GM06990 (cell line): ENCODE results near the gene EGLN2.

Source experiments
- DNase-seq: peaks from one replicate; pipeline ENCODE4 v3.0.0-alpha.2; 2011; ENCODE audit not compliant: insufficient read length; ENCODE audit errors: extremely low read depth
- H3K27me3 ChIP-seq: replicated peaks from 2 replicates; pipeline ENCODE4 v1.6.0; 2011; ENCODE audit warnings: low read length; ENCODE audit not compliant: control insufficient read depth, insufficient read depth
- H3K36me3 ChIP-seq: 2 replicates; pipeline ENCODE4 v1.5.1; 2011; ENCODE audit warnings: low read length; ENCODE audit not compliant: control insufficient read depth, insufficient read depth
- H3K4me3 ChIP-seq: replicated peaks from 2 replicates; pipeline ENCODE4 v1.5.1; 2011; ENCODE audit warnings: low read depth, mild to moderate bottlenecking, control low read depth, low read length
- CTCF ChIP-seq: IDR thresholded peaks from 2 replicates; pipeline ENCODE4 v1.5.1; 2011; ENCODE audit warnings: low read length, control low read depth, mild to moderate bottlenecking, inconsistent platforms; ENCODE audit not compliant: insufficient read depth, poor library complexity, severe bottlenecking

The EGLN2 gene

GRCh38 chr19:40786060-40787037, 12.6 kb upstream of the EGLN2 start:
- H3K36me3 ChIP-seq: peaks cover 15% of the 10 kb centered on the region
- H3K4me3 ChIP-seq: no peak overlapping the region
- H3K27me3 ChIP-seq: no peaks in the 10 kb centered on the region
- no peak for TF ChIP-seq CTCF
- DNase-seq: no peak

- Histone ChIP-seq H3K4me3 (no peak overlapping the region), H3K27me3 (no peaks in the 10 kb centered on the region), H3K36me3 (peaks cover 10% of the 10 kb centered on the region)
- no peak for DNase-seq
- TF ChIP-seq CTCF: no peak
These were observed 7.6 kb upstream of the EGLN2 start for GRCh38 chr19:40791349-40791748.

- TF ChIP-seq CTCF: no peak
These were observed 7.0 kb upstream of the EGLN2 start for GRCh38 chr19:40791996-40792395.

GRCh38 chr19:40797166-40797962, 1.6 kb upstream of the EGLN2 start:
- Histone ChIP-seq H3K4me3 (no peak overlapping the region), H3K27me3 (no peaks in the 10 kb centered on the region), H3K36me3 (peaks cover 8% of the 10 kb centered on the region)
- TF ChIP-seq CTCF: no peak
- DNase-seq: no peak

More at GRCh38 chr19:40791996-40792395, 7.0 kb upstream of the EGLN2 start:
- no peak for DNase-seq
- H3K4me3 ChIP-seq: no peak overlapping the region
- H3K36me3 ChIP-seq: peaks cover 6% of the 10 kb centered on the region
- no peaks in the 10 kb centered on the region for H3K27me3 ChIP-seq

GRCh38 chr19:40797963-40798682, 868 bp upstream of the EGLN2 start:
- DNase-seq: peak; percentile 78
- Histone ChIP-seq H3K4me3 (peak overlapping the region; percentile 57), H3K27me3 (no peaks in the 10 kb centered on the region), H3K36me3 (peaks cover 12% of the 10 kb centered on the region)
- TF ChIP-seq CTCF: peak; percentile 54
